IMR-90 (cell line): ENCODE results near the gene TULP3. TPM values are rescaled to one million over a fixed set of nuclear protein-coding genes. Genes with fewer than 3 reads are reported as not detected.

Source experiments
- ATAC-seq: fragments of 200-7000 bp; cut with Tn5 transposase; 2 replicates; pipeline ENCODE4 v1.9.1; 2020; ENCODE audit warnings: low read depth, mild to moderate bottlenecking, moderate library complexity
- BruUV-seq: library from RNA; stranded (reverse); fragments of 400-500 nt; replicated peaks from 2 replicates; lab custom pipeline; 2021; lab: Mats Ljungman, UMichigan
- CTCF ChIA-PET: fragments of 300-600 bp; formaldehyde crosslinking; extraction: SDS; loops from one replicate; lab custom pipeline; 2021; ENCODE audit warnings: antibody characterized with exemption; lab: Yijun Ruan, JAX
- POLR2A ChIA-PET: fragments of 300-600 bp; sonication (Branson Sonifier 250); formaldehyde crosslinking; loops from one replicate; lab custom pipeline; 2022; ENCODE audit warnings: antibody characterized with exemption; ENCODE audit not compliant: unreplicated experiment; lab: Charles Lee
- DNase-seq: peaks from one replicate; pipeline ENCODE4 v3.0.0; 2013
- H2AFZ ChIP-seq: replicated peaks from 2 replicates; pipeline ENCODE3; 2013; ENCODE audit warnings: low read length, mild to moderate bottlenecking; ENCODE audit not compliant: poor library complexity
- H2AK5ac ChIP-seq: 2 replicates; pipeline ENCODE4 v1.6.1; 2013; ENCODE audit warnings: low read depth, low read length, inconsistent platforms
- H2AK9ac ChIP-seq: replicated peaks from 2 replicates; pipeline ENCODE3; 2013; ENCODE audit warnings: mild to moderate bottlenecking, low read depth, low read length, moderate library complexity; ENCODE audit not compliant: poor library complexity
- H2BK120ac ChIP-seq: 2 replicates; pipeline ENCODE4 v1.6.1; 2013; ENCODE audit warnings: low read depth, low read length, inconsistent platforms
- H2BK15ac ChIP-seq: 3 replicates; pipeline ENCODE4 v1.6.1; 2013; ENCODE audit warnings: low read depth, low read length, inconsistent platforms
- H2BK20ac ChIP-seq: 2 replicates; pipeline ENCODE4 v1.6.1; 2013; ENCODE audit warnings: low read depth, mild to moderate bottlenecking, inconsistent platforms, low read length, moderate library complexity
- H2BK5ac ChIP-seq: 2 replicates; pipeline ENCODE4 v1.6.1; 2013; ENCODE audit warnings: mild to moderate bottlenecking, low read depth, low read length, inconsistent platforms; ENCODE audit not compliant: poor library complexity, severe bottlenecking
- H3K14ac ChIP-seq: replicated peaks from 2 replicates; pipeline ENCODE4 v1.6.1; 2013; ENCODE audit warnings: low read depth, low read length, inconsistent platforms
- H3K18ac ChIP-seq: 2 replicates; pipeline ENCODE4 v1.6.1; 2013; ENCODE audit warnings: low read depth, low read length, control low read depth
- H3K23ac ChIP-seq: 2 replicates; pipeline ENCODE4 v1.6.1; 2013; ENCODE audit warnings: low read depth, low read length, inconsistent platforms
- H3K27ac ChIP-seq: 2 replicates; pipeline ENCODE4 v1.5.1; 2013; ENCODE audit warnings: mild to moderate bottlenecking, control low read depth, low read length; ENCODE audit not compliant: insufficient read depth
- H3K27me3 ChIP-seq: 2 replicates; pipeline ENCODE4 v1.6.1; 2013; ENCODE audit warnings: low read length; ENCODE audit not compliant: control insufficient read depth, insufficient read depth
- H3K36me3 ChIP-seq: 2 replicates; pipeline ENCODE4 v1.6.1; 2013; ENCODE audit warnings: low read length, mixed read lengths; ENCODE audit not compliant: control insufficient read depth, insufficient read depth
- H3K4ac ChIP-seq: 2 replicates; pipeline ENCODE4 v1.6.1; 2013; ENCODE audit warnings: low read depth, low read length, inconsistent platforms
- H3K4me1 ChIP-seq: 2 replicates; pipeline ENCODE4 v1.6.1; 2013; ENCODE audit warnings: low read length, mixed read lengths; ENCODE audit not compliant: control insufficient read depth, insufficient read depth
- H3K4me2 ChIP-seq: 2 replicates; pipeline ENCODE4 v1.6.1; 2013; ENCODE audit warnings: low read depth, mild to moderate bottlenecking, control low read depth, low read length, moderate library complexity
- H3K4me3 ChIP-seq: 2 replicates; pipeline ENCODE4 v1.5.1; 2013; ENCODE audit warnings: low read depth, mild to moderate bottlenecking, control low read depth, low read length, moderate library complexity; ENCODE audit not compliant: insufficient read depth
- H3K56ac ChIP-seq: 2 replicates; pipeline ENCODE4 v1.6.1; 2013; ENCODE audit warnings: low read length, inconsistent platforms; ENCODE audit not compliant: insufficient read depth; ENCODE audit errors: extremely low read depth
- H3K79me1 ChIP-seq, 2 experiments: 2 replicates each; pipeline ENCODE4 v1.6.1; 2013; ENCODE audit warnings: low read length in 2 of 2, inconsistent platforms in 1 of 2, low read depth in 1 of 2
- H3K9ac ChIP-seq: 2 replicates; pipeline ENCODE4 v1.6.1; 2013; ENCODE audit warnings: low read depth, low read length, control low read depth
- H3K9me1 ChIP-seq: 2 replicates; pipeline ENCODE4 v1.6.1; 2013; ENCODE audit warnings: low read length, inconsistent platforms; ENCODE audit not compliant: insufficient read depth
- H3K9me3 ChIP-seq: 2 replicates; pipeline ENCODE4 v1.6.1; 2013; ENCODE audit warnings: low read length; ENCODE audit not compliant: control insufficient read depth, insufficient read depth
- H4K20me1 ChIP-seq: 2 replicates; pipeline ENCODE4 v1.6.1; 2013; ENCODE audit warnings: low read length, inconsistent platforms; ENCODE audit not compliant: insufficient read depth
- H4K5ac ChIP-seq: 2 replicates; pipeline ENCODE4 v1.6.1; 2013; ENCODE audit warnings: mild to moderate bottlenecking, low read depth, low read length, control low read depth
- H4K8ac ChIP-seq, 2 experiments: 2 replicates each; pipeline ENCODE4 v1.6.1; 2013; ENCODE audit warnings: low read depth in 2 of 2, low read length in 2 of 2, control low read depth in 1 of 2, inconsistent platforms in 1 of 2
- H4K91ac ChIP-seq: 2 replicates; pipeline ENCODE4 v1.6.1; 2013; ENCODE audit warnings: low read depth, low read length, inconsistent platforms; ENCODE audit not compliant: insufficient read depth
- BHLHE40 ChIP-seq: fragments of 150-350 bp; IDR thresholded peaks from 2 replicates; pipeline ENCODE4 v1.6.1; 2016; ENCODE audit warnings: mild to moderate bottlenecking, low read depth, low read length
- FOS ChIP-seq: fragments of 150-350 bp; IDR thresholded peaks from 2 replicates; pipeline ENCODE4 v1.6.1; 2016; ENCODE audit warnings: low read depth, low read length
- MAZ ChIP-seq: IDR thresholded peaks from 2 replicates; pipeline ENCODE4 v1.6.1; 2012; ENCODE audit warnings: low read depth, mild to moderate bottlenecking, low read length, improper control_type of control experiment, moderate library complexity, borderline replicate concordance
- NFE2L2 ChIP-seq: fragments of 150-350 bp; IDR thresholded peaks from 2 replicates; pipeline ENCODE4 v1.6.1; 2016; ENCODE audit warnings: low read depth, mild to moderate bottlenecking, low read length
- WGBS, 2 experiments: methylation state at CpG; one replicate each; pipeline versions ENCODE4 v1.1.5 to v1.1.7; 2013; ENCODE audit warnings: missing lambda C conversion rate in 2 of 2; ENCODE audit not compliant: insufficient read length in 1 of 2; ENCODE audit errors: extremely low coverage in 2 of 2; 5-methylcytosine and 5-hydroxymethylcytosine counted together
- dilution Hi-C: fragments of 300-500 bp; cut with HindIII; formaldehyde crosslinking; loops from one replicate; pipeline ENCODE4 v1.14.3; 2018; ENCODE audit warnings: low sequenced_read_pairs; ENCODE audit not compliant: unreplicated experiment
- in situ Hi-C: fragments of 300-500 bp; cut with MboI; formaldehyde crosslinking; loops from 3 replicates; pipeline ENCODE4 v1.14.3; 2019; ENCODE audit warnings: low sequenced_read_pairs, inconsistent platforms, mixed read lengths
- intact Hi-C: fragments of 100-400 bp; cut with micrococcal nuclease; formaldehyde crosslinking; loops from 2 replicates; pipeline ENCODE4 v1.10.0; 2022
- polyA plus RNA-seq, 3 experiments: library from polyadenylated mRNA; depleted of rRNA; stranded (reverse); fragments of >200 nt; gene quantifications; 2 replicates each; pipeline ENCODE4 v1.2.3, GENCODE V29; 2012; ENCODE audit warnings: low replicate concordance in 1 of 3
- total RNA-seq: library from RNA; depleted of rRNA; stranded (reverse); fragments of >200 nt; gene quantifications from 2 replicates; pipeline ENCODE4 v1.2.3, GENCODE V29; 2012

The TULP3 gene
- total and polyA plus RNA-seq, 2 of the 4 experiments (the other 2 are of a cell fraction): 35.2 to 35.5 TPM

- Histone ChIP-seq H2AK9ac (peak overlapping the region; percentile 92), H3K4me1 (peaks cover 7% of the 10 kb centered on the region), H3K36me3 (peaks cover 5% of the 10 kb centered on the region), H3K4me2 (peak overlapping the region; percentile 75), H2BK120ac (no peak overlapping the region), H3K9me1 (peaks cover 12% of the 10 kb centered on the region), H3K14ac (peak overlapping the region; percentile 71), H2BK20ac (no peak overlapping the region), H4K20me1 (peaks cover 18% of the 10 kb centered on the region; the same call in 1 of the 2 replicates), H2BK15ac (peak overlapping the region; percentile 16; the same call in 1 of the 3 replicates), H3K18ac (no peak overlapping the region; the same call in 1 of the 2 replicates), H3K9me3 (no peaks in the 10 kb centered on the region), H4K5ac (peak overlapping the region; percentile 22; the same call in 1 of the 2 replicates), H3K27ac (peak overlapping the region; percentile 87), H3K9ac (peak overlapping the region; percentile 82), H3K23ac (peak overlapping the region; percentile 83), H3K4me3 (peak overlapping the region; percentile 78), H3K4ac (peak overlapping the region; percentile 59), H3K56ac (peak overlapping the region; percentile 30; the same call in 1 of the 2 replicates), H3K79me1 (peaks cover 6 to 48% of the 10 kb centered on the region in 2 experiments; a peak in 3 of 4 replicates), H2AK5ac (peak overlapping the region; percentile 41), H3K27me3 (no peaks in the 10 kb centered on the region), H2BK5ac (peak overlapping the region; percentile 77), H4K91ac (peak overlapping the region; percentile 16; the same call in 1 of the 2 replicates), H4K8ac (peak overlapping the region in 1 of 2 experiments; percentile 68; a peak in 1 of 4 replicates), H2AFZ (peak overlapping the region; percentile 97)
- TF ChIP-seq NFE2L2 (no peak), FOS (no peak), BHLHE40 (no peak), MAZ (no peak)
- ATAC-seq (peak; percentile 44), DNase-seq (peak; percentile 61)
- intact Hi-C loops (no loop called here), dilution Hi-C loops (no loop called here), in situ Hi-C loops (no loop called here)
- CTCF ChIA-PET: no interaction called here
- 4% methylated on average over 6 of the region's 42 CpGs; no CpG with 5 or more reads in 1 of the 2 experiments for WGBS, 2 experiments
- POLR2A ChIA-PET: interaction anchor here (0.6 to 1.4 kb wide), 4 partner anchors 13 to 999 kb away, joined by 3 read pairs; no protein-coding TSS in a partner anchor
- TSS peak; percentile 8 for BruUV-seq
These were observed 756 bp downstream of the TULP3 start for GRCh38 chr12:2891240-2892053.
